MM.1S (cell line): ENCODE results near the gene SCAMP1.

ENCODE experiments used
- EZH2 ChIP-seq: fragments of 300-600 bp; sonication (generic); optimal IDR thresholded peaks from 2 replicates; pipeline ENCODE3; 2017; ENCODE audit warnings: low read depth, mild to moderate bottlenecking, antibody characterized with exemption, low read length, mixed read lengths
- TF ChIP-seq, protein P1 (sequence below): fragments of 300-600 bp; sonication (generic); IDR thresholded peaks from 2 replicates; pipeline ENCODE4 v1.5.1; 2016; ENCODE audit warnings: antibody characterized with exemption, low read length, mixed read lengths

DNA sequence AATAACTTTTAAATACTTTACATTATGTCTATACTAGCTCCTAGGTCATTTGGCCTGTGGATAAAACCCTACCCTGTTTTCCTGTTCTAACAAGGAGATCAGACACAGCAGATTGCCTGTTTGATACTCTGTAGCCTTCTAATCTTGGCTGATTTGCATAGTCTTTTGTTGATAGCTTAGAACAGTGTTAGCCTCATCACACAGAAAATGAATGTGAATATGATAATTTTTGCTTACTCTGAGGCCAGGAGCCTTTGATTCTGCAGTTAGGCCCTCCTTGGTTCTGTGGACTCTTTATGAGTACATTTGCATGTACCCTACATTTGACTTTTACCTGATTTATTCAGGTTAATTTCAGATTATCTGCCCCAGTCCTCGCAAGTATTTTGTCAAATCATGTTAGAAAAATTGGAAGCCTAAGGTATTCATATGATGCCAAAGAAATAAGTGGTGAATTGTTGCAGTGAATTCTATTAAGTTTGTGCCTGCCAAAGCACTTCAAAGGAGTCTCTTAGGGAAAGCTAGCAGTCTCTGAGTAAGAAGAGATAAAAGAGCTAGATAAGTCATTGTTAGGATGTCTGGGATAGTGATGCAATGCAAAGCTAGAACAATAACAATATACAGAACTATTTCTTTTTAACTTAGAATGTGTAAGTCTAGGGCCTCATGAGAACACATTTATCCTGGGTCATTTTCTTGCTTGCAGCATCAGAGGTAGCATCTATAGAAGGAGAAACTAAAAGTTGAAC, 56.4 kb downstream of the SCAMP1 start:
- TF ChIP-seq, protein P1, sequence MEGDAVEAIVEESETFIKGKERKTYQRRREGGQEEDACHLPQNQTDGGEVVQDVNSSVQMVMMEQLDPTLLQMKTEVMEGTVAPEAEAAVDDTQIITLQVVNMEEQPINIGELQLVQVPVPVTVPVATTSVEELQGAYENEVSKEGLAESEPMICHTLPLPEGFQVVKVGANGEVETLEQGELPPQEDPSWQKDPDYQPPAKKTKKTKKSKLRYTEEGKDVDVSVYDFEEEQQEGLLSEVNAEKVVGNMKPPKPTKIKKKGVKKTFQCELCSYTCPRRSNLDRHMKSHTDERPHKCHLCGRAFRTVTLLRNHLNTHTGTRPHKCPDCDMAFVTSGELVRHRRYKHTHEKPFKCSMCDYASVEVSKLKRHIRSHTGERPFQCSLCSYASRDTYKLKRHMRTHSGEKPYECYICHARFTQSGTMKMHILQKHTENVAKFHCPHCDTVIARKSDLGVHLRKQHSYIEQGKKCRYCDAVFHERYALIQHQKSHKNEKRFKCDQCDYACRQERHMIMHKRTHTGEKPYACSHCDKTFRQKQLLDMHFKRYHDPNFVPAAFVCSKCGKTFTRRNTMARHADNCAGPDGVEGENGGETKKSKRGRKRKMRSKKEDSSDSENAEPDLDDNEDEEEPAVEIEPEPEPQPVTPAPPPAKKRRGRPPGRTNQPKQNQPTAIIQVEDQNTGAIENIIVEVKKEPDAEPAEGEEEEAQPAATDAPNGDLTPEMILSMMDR, result no peak
- no peak for TF ChIP-seq EZH2
